Measurements from ENCODE around the gene IPMK.

The IPMK gene

DNA sequence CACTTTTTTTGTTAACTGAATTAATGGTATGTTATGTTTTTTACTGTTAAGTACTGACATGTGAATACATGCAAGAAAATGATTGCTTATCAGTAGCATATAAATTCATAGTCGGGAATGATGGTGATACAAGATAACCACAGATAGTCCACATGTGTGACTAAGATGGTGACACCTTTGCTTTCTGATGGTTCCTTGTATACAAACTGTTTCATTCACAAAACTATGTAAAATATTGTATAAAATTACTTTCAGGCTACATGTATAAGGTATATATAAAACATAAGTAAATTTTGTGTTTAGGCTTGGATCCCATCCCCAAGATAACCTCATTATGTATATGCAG is 11.2 kb upstream of the IPMK start:
- TF ChIP-seq CTCF (IDR thresholded peaks at IDR 0.05; ENCODE audit: insufficient read depth, missing control alignments), result no peak
- no peak for FAIRE-seq
- no peak for DNase-seq (ENCODE audit: insufficient read length, low spot score)

GRCh38 chr10:58278274-58278961 is 10.7 kb upstream of the IPMK start:
- no peak for FAIRE-seq
- no peak for TF ChIP-seq CTCF (IDR thresholded peaks at IDR 0.05; ENCODE audit: insufficient read depth, missing control alignments)

GRCh38 chr10:58275908-58276307 is 8.2 kb upstream of the IPMK start:
- TF ChIP-seq CTCF (IDR thresholded peaks at IDR 0.05; ENCODE audit: insufficient read depth, missing control alignments), result no peak
- DNase-seq (ENCODE audit: insufficient read length, low spot score) (no peak), FAIRE-seq (no peak)

More at GRCh38 chr10:58278274-58278961, 10.7 kb upstream of the IPMK start:
- DNase-seq (ENCODE audit: insufficient read length, low spot score), result no peak

- no peak for TF ChIP-seq CTCF (IDR thresholded peaks at IDR 0.05; ENCODE audit: insufficient read depth, missing control alignments)
- no peak for FAIRE-seq
- DNase-seq (ENCODE audit: insufficient read length, low spot score), result no peak
Measured at GRCh38 chr10:58275261-58275660, 7.6 kb upstream of the IPMK start.

DNA sequence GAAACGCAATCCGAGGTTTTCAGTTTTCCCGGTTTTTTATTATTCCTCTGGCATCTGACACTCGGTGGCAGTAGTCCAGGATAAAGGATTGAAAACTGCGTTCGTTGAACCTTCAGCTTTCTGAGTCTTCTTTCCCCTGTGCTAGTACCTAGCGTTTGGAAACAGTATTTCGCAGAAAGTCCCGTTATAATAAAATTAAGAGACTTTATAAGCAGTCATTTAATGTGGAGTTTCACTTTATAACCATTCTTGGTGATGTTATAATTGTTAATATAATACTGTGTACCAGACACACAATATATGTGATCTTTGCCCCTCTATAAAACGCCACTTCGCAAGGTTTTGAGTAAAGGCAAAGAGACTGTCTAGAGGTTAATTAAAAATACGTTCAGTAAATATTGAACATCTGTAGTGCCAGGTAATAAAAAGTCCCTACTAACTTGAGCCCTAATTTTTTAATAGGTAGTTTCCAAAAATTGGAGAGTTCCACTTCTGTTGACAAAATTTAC is 2.1 kb upstream of the IPMK start:
- DNase-seq (ENCODE audit: insufficient read length, low spot score) (no peak), FAIRE-seq (no peak)
- TF ChIP-seq CTCF (IDR thresholded peaks at IDR 0.05; ENCODE audit: insufficient read depth, missing control alignments), result no peak

GRCh38 chr10:58268946-58269781 is 1.5 kb upstream of the IPMK start, which contains the start of gene CISD1:
TSS of gene CISD1 (plus strand) at chr10:58269162. CDS start at chr10:58269274, 112 bp downstream.
- peak; percentile 58 for DNase-seq (ENCODE audit: insufficient read length, low spot score)
- FAIRE-seq, result no peak
- TF ChIP-seq CTCF (IDR thresholded peaks at IDR 0.05; ENCODE audit: insufficient read depth, missing control alignments), result no peak
